ENCODE measurements around the gene CASKIN2.
A peak's percentile ranks its signal among the peaks of the same experiment; 100 is the strongest.

The CASKIN2 gene

DNA sequence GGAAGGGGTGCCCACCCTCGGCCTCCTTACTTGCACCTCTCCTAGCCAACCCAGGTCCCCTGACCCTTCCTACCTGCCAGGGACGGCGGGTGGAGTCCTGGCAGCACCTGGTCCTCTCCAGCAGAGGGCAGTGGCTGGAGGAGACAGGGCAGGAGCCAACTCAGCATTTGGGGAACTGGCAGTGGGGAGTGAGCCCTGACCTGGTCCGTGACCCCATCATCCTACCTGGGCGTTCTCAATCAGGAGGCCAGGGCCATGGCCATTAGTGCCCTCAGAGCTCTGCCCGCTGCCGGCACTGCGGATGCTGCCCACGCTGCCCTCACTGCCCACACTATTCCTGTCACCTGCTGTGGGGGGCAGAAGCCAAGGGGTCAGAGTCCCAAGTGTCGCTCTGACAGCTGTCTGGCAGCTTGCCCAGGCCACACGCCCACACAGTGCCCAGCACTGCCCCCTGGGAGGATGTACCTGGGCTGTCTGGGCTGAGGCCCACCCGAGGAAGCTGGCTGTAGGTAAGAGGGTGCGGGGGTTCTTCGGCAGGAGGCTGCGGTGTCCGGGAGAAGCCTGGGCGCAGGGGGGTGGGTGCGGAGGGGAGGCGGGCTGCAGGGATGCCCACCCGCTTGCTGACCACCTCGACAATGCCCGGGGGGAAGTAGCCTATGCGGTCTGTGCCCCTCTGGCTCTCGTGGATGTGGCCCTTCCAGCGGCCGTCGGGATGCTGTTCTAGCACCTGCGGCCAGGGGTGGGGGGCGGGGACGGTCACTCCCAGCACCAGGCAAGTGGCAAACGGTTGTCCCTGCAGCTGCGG, 10.8 kb downstream of the CASKIN2 start:
- TF ChIP-seq CTCF (IDR thresholded peaks at IDR 0.05; ENCODE audit: control insufficient read depth, extremely low read depth, insufficient read depth): peak; percentile 89
- H3K4me3 ChIP-seq (ENCODE audit: low read depth, low read length): no peak overlapping the region
- no peak for DNase-seq (ENCODE audit: low read depth)

DNA sequence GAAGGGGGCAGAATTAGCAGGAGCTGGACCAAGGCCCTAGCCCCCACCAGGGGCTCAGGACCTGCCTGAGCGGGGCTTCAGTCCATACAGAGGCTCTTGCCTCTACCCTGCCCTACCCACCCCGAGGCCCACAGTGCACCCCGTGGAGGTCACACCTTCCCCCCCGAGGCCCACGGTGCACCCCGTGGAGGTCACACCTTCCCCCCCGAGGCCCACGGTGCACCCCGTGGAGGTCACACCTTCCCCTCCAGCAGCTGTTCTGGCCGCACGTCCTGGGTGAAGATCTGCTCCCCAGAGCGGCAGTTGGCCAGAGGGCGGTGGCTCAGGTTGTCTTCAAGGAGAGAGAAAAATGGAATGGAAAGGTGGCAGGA, 11.4 kb downstream of the CASKIN2 start:
- TF ChIP-seq CTCF (IDR thresholded peaks at IDR 0.05; ENCODE audit: control insufficient read depth, extremely low read depth, insufficient read depth): no peak
- no peak overlapping the region for H3K4me3 ChIP-seq (ENCODE audit: low read depth, low read length)
- DNase-seq (ENCODE audit: low read depth): no peak

DNA sequence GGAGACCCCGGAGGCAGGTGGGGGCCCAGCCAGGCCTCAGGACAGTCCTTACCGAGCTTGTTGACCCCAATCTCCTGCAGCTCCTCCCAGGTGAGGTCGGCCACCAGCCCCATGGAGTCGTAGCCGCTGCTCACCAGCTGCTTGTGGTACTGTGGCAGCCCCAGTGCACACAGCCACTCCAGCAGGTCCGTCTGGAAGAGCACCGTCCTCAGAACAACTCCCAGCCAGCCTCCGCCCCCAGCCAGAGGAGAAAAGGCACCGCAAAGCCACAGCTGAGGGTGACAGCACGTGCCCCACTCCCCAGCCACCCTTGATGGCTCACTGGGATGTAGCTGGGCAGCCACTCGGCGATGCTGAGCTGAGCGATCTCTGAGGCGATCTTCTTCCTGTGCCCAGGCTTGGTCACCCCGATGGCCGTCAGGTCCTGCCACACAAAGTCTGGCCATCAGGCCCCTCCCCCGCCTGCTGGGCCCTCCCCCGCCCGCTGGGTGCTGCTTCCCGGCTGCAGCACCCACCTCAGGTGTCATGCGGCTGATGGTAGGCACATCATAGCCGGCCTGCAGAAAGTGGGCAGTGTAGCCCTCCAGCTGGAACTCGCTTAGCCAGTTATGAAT, 11.9 kb downstream of the CASKIN2 start:
- TF ChIP-seq CTCF (IDR thresholded peaks at IDR 0.05; ENCODE audit: control insufficient read depth, extremely low read depth, insufficient read depth): no peak
- no peak for DNase-seq (ENCODE audit: low read depth)
- no peak overlapping the region for H3K4me3 ChIP-seq (ENCODE audit: low read depth, low read length)

DNA sequence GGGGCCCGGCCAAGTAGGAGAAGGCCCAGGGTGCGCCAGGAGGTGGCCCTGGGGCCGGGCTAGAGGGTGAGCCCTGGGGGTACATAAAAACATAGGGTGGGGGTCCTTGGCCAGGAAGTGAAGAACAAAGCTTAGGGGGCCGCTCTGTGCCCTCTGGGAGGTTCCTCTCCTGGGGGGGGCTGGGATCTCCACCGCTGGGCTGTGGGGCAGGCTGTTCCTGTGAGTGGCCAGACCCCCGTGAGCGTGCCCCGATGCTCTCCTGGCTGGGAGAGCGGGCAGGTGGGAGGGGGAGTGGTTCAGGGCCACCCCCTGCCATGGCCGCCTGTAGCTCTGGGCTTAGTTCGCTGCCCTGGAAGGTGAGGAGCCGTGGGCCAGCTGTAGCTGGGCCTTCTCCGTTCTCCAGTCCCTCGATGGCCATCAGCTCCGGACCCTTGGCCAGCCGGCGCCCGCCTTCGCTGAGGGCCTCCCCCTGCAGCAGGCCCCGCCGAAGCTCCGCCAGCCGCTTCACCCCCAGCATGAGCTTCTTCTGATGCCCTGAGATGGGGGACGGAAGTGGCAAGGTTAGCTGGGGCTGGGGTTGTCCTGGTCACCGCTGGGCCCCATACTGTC, 12.5 kb downstream of the CASKIN2 start:
- H3K4me3 ChIP-seq (ENCODE audit: low read depth, low read length): no peak overlapping the region
- DNase-seq (ENCODE audit: low read depth): no peak
- TF ChIP-seq CTCF (IDR thresholded peaks at IDR 0.05; ENCODE audit: control insufficient read depth, extremely low read depth, insufficient read depth): no peak

GRCh38 chr17:75502072-75502720, 13.1 kb downstream of the CASKIN2 start:
- DNase-seq (ENCODE audit: low read depth): no peak
- TF ChIP-seq CTCF (IDR thresholded peaks at IDR 0.05; ENCODE audit: control insufficient read depth, extremely low read depth, insufficient read depth): no peak
- H3K4me3 ChIP-seq (ENCODE audit: low read depth, low read length): no peak overlapping the region

DNA sequence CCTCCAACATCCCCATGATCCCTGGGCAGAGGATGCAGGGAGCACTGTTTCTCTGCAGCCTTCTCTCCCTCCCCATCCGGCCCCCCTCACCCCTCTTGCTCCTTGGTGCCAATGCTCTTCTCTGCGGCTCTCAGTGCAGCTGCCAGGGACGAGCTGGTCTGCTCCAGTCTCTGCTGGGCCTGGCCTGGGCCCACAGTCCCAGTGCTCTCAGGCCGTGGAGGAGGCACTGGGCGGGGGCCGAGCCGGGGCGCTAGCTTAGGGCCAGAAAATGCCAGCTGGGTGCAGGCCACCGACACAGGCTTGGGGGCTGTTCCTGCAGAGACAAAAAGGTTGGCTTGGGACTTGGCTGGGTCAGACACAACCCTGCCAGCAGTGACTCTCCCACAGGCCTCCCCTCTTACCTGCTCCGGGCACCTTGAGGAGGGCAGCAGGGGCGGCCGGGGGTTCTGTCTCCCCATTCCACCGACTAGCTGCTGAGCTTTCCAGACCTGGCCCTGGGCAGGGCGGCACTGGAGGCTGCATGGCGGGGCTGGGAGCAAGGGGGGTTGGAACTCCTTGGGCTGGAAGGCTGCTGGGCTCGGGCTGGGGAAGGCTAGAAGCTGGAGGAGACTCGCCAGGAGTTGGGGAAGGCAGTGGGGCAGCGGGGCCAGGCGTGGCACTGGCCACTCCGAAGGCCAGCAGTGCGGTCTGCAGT, 13.8 kb downstream of the CASKIN2 start:
- TF ChIP-seq CTCF (IDR thresholded peaks at IDR 0.05; ENCODE audit: control insufficient read depth, extremely low read depth, insufficient read depth): no peak
- no peak for DNase-seq (ENCODE audit: low read depth)
- H3K4me3 ChIP-seq (ENCODE audit: low read depth, low read length): no peak overlapping the region

Data from LNCaP clone FGC (cell line).